ENCODE measurements around the gene RELN. TPM values are rescaled to one million over a fixed set of nuclear protein-coding genes. Genes with fewer than 3 reads are reported as not detected.

RELN gene
- total RNA-seq, 4 donors from 2014 or later: 16.0 to 52.3 (median 23.6) TPM

- 61 to 84% methylated on average over 3 of the region's 3 CpGs for WGBS, 2 donors
- intact Hi-C loops (cut with DNase I): no loop called here
- no peak for DNase-seq
- no peaks in the 10 kb centered on the region for H3K27me3 ChIP-seq
- no peaks in the 10 kb centered on the region for H3K36me3 ChIP-seq
- no peak overlapping the region for H3K4me3 ChIP-seq (replicated peaks in 1 of 3)
- no peak for TF ChIP-seq POLR2A (IDR thresholded peaks at IDR 0.05)
- no peak for TF ChIP-seq CTCF (IDR thresholded peaks at IDR 0.05)
- no peaks in the 10 kb centered on the region for H3K9me3 ChIP-seq
- H3K27ac ChIP-seq: no peak overlapping the region
- H3K4me1 ChIP-seq: no peaks in the 10 kb centered on the region
Measured at GRCh38 chr7:103870664-103871063, 118.8 kb downstream of the RELN start.

GRCh38 chr7:103867874-103868273 lies 121.6 kb downstream of the RELN start:
- 85 to 88% methylated on average over 2 of the region's 2 CpGs for WGBS, 2 donors
- intact Hi-C loops (cut with DNase I): no loop called here
- no peaks in the 10 kb centered on the region for H3K4me1 ChIP-seq
- no peaks in the 10 kb centered on the region for H3K27me3 ChIP-seq
- no peak overlapping the region for H3K4me3 ChIP-seq (replicated peaks in 1 of 3)
- H3K9me3 ChIP-seq: no peaks in the 10 kb centered on the region
- no peaks in the 10 kb centered on the region for H3K36me3 ChIP-seq
- DNase-seq: no peak
- TF ChIP-seq CTCF (IDR thresholded peaks at IDR 0.05) (no peak), POLR2A (IDR thresholded peaks at IDR 0.05) (no peak)
- H3K27ac ChIP-seq: no peak overlapping the region

GRCh38 chr7:103866919-103867318 lies 122.5 kb downstream of the RELN start:
- Histone ChIP-seq H3K27me3 (no peaks in the 10 kb centered on the region), H3K4me1 (no peaks in the 10 kb centered on the region), H3K4me3 (replicated peaks in 1 of 3) (no peak overlapping the region), H3K9me3 (no peaks in the 10 kb centered on the region), H3K36me3 (no peaks in the 10 kb centered on the region), H3K27ac (no peak overlapping the region)
- WGBS, 2 donors: 62 to 64% methylated on average over 4 of the region's 4 CpGs
- TF ChIP-seq POLR2A (IDR thresholded peaks at IDR 0.05) (no peak), CTCF (IDR thresholded peaks at IDR 0.05) (no peak)
- intact Hi-C loops (cut with DNase I): no loop called here
- no peak for DNase-seq

GRCh38 chr7:103865442-103865841 lies 124.0 kb downstream of the RELN start:
- no peak for DNase-seq
- Histone ChIP-seq H3K9me3 (no peaks in the 10 kb centered on the region), H3K27me3 (no peaks in the 10 kb centered on the region), H3K4me3 (replicated peaks in 1 of 3) (no peak overlapping the region), H3K4me1 (no peaks in the 10 kb centered on the region), H3K27ac (no peak overlapping the region), H3K36me3 (no peaks in the 10 kb centered on the region)
- 85 to 90% methylated on average over 5 of the region's 5 CpGs for WGBS, 2 donors
- intact Hi-C loops (cut with DNase I): no loop called here
- TF ChIP-seq CTCF (IDR thresholded peaks at IDR 0.05) (no peak), POLR2A (IDR thresholded peaks at IDR 0.05) (no peak)

- no peak for DNase-seq
- Histone ChIP-seq H3K27me3 (no peaks in the 10 kb centered on the region), H3K4me1 (no peaks in the 10 kb centered on the region), H3K27ac (no peak overlapping the region), H3K4me3 (replicated peaks in 1 of 3) (no peak overlapping the region), H3K9me3 (no peaks in the 10 kb centered on the region), H3K36me3 (no peaks in the 10 kb centered on the region)
- no peak for TF ChIP-seq CTCF (IDR thresholded peaks at IDR 0.05)
- no peak for TF ChIP-seq POLR2A (IDR thresholded peaks at IDR 0.05)
- intact Hi-C loops (cut with DNase I): no loop called here
- WGBS, 2 donors: 85 to 86% methylated on average over 4 of the region's 4 CpGs
Measured at GRCh38 chr7:103862302-103863035, 127.0 kb downstream of the RELN start.

Data from thyroid gland (tissue), 4 donors.